Activated CD4-positive, alpha-beta T cell treated with anti-CD3 and anti-CD28 coated beads, Interleukin-2, amount 10 ng/mL, durations not matched to agents 24 days and 14 days (primary cell): ENCODE measurements around the gene GIN1. TPM values are rescaled to one million over a fixed set of nuclear protein-coding genes. Genes with fewer than 3 reads are reported as not detected.

Experiments
- DNase-seq: peaks from one replicate; pipeline ENCODE4 v3.0.0; 2022
- H3K27ac Mint-ChIP-seq: one replicate; pipeline ENCODE4 v1.8.0; 2022; ENCODE audit warnings: mild to moderate bottlenecking, mixed read lengths
- H3K27me3 Mint-ChIP-seq: one replicate; pipeline ENCODE4 v1.8.0; 2022; ENCODE audit warnings: mixed read lengths
- H3K36me3 Mint-ChIP-seq: one replicate; pipeline ENCODE4 v1.8.0; 2022; ENCODE audit warnings: low read depth, mild to moderate bottlenecking, mixed read lengths
- H3K4me1 Mint-ChIP-seq: one replicate; pipeline ENCODE4 v1.8.0; 2021; ENCODE audit warnings: mixed read lengths
- H3K4me3 Mint-ChIP-seq: one replicate; pipeline ENCODE4 v1.8.0; 2022; ENCODE audit warnings: mild to moderate bottlenecking, moderate library complexity, mixed read lengths
- H3K9me3 Mint-ChIP-seq: one replicate; pipeline ENCODE4 v1.8.0; 2021; ENCODE audit warnings: mixed read lengths
- intact Hi-C: fragments of 100-400 bp; cut with micrococcal nuclease; formaldehyde crosslinking; loops from one replicate; pipeline ENCODE4 v1.15.1; 2023
- total RNA-seq: library from RNA; stranded (reverse); gene quantifications from 2 replicates; pipeline ENCODE4 v1.2.3, GENCODE V29; 2022

Gene GIN1
- total RNA-seq, 1 donor from 2014 or later: 7.5 TPM

GRCh38 chr5:103041071-103041676 is 78.8 kb downstream of the GIN1 start:
- H3K27me3 Mint-ChIP-seq: peaks cover 25% of the 10 kb centered on the region
- no peaks in the 10 kb centered on the region for H3K9me3 Mint-ChIP-seq
- DNase-seq: no peak
- H3K27ac Mint-ChIP-seq: no peak overlapping the region
- no peaks in the 10 kb centered on the region for H3K36me3 Mint-ChIP-seq
- H3K4me1 Mint-ChIP-seq: no peaks in the 10 kb centered on the region
- H3K4me3 Mint-ChIP-seq: no peak overlapping the region
- intact Hi-C loops: loop anchor here (1.0 to 5.0 kb wide), 3 partner anchors 259 to 457 kb away; no protein-coding TSS in a partner anchor

- Mint-ChIP-seq H3K9me3 (no peaks in the 10 kb centered on the region), H3K27ac (no peak overlapping the region), H3K4me3 (no peak overlapping the region), H3K4me1 (no peaks in the 10 kb centered on the region), H3K27me3 (peaks cover 13% of the 10 kb centered on the region), H3K36me3 (peaks cover 2% of the 10 kb centered on the region)
- intact Hi-C loops: no loop called here
- DNase-seq: no peak
These were observed 82.1 kb downstream of the GIN1 start for GRCh38 chr5:103037673-103038455.

DNA sequence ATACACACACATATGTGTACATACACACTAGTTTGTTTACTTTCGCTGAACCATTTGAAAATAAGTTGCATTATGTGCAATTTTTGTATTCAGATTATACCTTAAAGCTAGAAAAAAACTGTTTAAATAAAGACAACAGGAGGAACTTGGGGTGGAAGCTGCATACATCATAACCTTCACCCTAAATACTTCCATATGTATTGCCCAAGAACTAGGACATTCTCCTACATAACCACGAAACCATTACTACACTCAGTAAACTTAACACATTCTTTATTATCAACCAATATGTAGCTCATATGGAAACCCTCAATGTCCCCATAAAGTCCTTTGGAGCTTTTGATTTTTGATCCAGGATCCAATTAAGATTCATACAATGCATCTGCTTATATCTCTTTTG is 83.3 kb downstream of the GIN1 start:
- intact Hi-C loops: no loop called here
- Mint-ChIP-seq H3K4me1 (no peaks in the 10 kb centered on the region), H3K36me3 (peaks cover 2% of the 10 kb centered on the region)

More for the DNA sequence above, 83.3 kb downstream of the GIN1 start:
- H3K27me3 Mint-ChIP-seq: peaks cover 8% of the 10 kb centered on the region
- H3K27ac Mint-ChIP-seq: no peak overlapping the region
- DNase-seq: no peak
- H3K9me3 Mint-ChIP-seq: no peaks in the 10 kb centered on the region
- no peak overlapping the region for H3K4me3 Mint-ChIP-seq

Other genes with a start within 250 kb of the GIN1 start
- 46.2 and 46.3 TPM in 2 replicates for gene PPIP5K2, start 163 bp upstream of the GIN1 start, total RNA-seq
- 12.1 and 13.3 TPM in 2 replicates for gene MACIR, start 138.6 kb upstream of the GIN1 start, total RNA-seq